ENCODE measurements around the gene FCAMR. TPM values are rescaled to one million over a fixed set of nuclear protein-coding genes. Genes with fewer than 3 reads are reported as not detected.
"Not testable (repeated sequence)": the region's sequence is repeated elsewhere in the genome, so short reads cannot be mapped to it uniquely, and the experiment has no call there.

FCAMR gene
- total RNA-seq, 1 donor from 2014 or later = not detected

DNA sequence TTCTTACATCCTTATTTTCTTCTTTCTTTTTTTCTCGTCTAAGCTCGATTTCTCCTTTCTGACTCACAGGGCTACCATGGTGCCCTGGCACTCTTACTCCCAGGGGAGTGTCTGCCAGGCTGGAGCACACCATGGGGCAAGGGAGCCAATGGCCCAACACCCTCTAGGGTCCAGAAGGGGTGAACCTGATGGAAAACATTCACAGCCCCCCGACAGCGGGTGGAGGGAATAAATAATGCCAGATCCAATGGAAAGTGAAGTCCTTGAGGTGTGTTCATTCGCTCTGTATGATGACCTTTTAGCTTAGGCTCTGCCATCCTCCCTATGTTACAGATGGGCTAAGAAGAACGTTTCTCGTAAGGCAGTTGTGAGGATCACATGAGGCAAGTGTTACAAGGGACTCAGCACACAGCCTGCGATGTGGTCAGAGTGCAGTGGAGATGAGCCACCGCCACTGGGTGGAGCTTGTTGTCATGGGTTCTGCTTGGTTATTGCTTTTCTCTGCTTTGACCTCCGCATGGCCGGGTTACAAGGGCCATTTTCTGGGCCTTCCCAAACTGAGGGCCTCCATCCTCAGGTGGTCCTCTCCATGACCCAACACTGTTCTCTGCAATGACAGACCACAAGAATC, 45.0 kb downstream of the FCAMR start:
- Mint-ChIP-seq H3K27me3 (ENCODE audit: unreplicated experiment) (no peaks in the 10 kb centered on the region), H3K36me3 (ENCODE audit: low read depth, unreplicated experiment) (no peaks in the 10 kb centered on the region), H3K27ac (ENCODE audit: unreplicated experiment) (no peak overlapping the region), H3K4me1 (ENCODE audit: unreplicated experiment) (peaks cover 10% of the 10 kb centered on the region), H3K4me3 (ENCODE audit: unreplicated experiment) (no peak overlapping the region), H3K9me3 (ENCODE audit: unreplicated experiment) (no peaks in the 10 kb centered on the region)
- TF ChIP-seq, protein P1, sequence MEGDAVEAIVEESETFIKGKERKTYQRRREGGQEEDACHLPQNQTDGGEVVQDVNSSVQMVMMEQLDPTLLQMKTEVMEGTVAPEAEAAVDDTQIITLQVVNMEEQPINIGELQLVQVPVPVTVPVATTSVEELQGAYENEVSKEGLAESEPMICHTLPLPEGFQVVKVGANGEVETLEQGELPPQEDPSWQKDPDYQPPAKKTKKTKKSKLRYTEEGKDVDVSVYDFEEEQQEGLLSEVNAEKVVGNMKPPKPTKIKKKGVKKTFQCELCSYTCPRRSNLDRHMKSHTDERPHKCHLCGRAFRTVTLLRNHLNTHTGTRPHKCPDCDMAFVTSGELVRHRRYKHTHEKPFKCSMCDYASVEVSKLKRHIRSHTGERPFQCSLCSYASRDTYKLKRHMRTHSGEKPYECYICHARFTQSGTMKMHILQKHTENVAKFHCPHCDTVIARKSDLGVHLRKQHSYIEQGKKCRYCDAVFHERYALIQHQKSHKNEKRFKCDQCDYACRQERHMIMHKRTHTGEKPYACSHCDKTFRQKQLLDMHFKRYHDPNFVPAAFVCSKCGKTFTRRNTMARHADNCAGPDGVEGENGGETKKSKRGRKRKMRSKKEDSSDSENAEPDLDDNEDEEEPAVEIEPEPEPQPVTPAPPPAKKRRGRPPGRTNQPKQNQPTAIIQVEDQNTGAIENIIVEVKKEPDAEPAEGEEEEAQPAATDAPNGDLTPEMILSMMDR (IDR thresholded peaks at IDR 0.05; ENCODE audit: unreplicated experiment) = no peak
- DNase-seq (ENCODE audit: low spot score) = no peak

- no peak overlapping the region for H3K4me3 Mint-ChIP-seq (ENCODE audit: unreplicated experiment)
- no peak for DNase-seq (ENCODE audit: low spot score)
- H3K4me1 Mint-ChIP-seq (ENCODE audit: unreplicated experiment) = peaks cover 10% of the 10 kb centered on the region
- TF ChIP-seq, protein P1 (IDR thresholded peaks at IDR 0.05; ENCODE audit: unreplicated experiment) = no peak
- H3K9me3 Mint-ChIP-seq (ENCODE audit: unreplicated experiment) = no peaks in the 10 kb centered on the region
- no peaks in the 10 kb centered on the region for H3K27me3 Mint-ChIP-seq (ENCODE audit: unreplicated experiment)
- no peak overlapping the region for H3K27ac Mint-ChIP-seq (ENCODE audit: unreplicated experiment)
- no peaks in the 10 kb centered on the region for H3K36me3 Mint-ChIP-seq (ENCODE audit: low read depth, unreplicated experiment)
Observed at GRCh38 chr1:206924592-206925105, 45.6 kb downstream of the FCAMR start.

DNA sequence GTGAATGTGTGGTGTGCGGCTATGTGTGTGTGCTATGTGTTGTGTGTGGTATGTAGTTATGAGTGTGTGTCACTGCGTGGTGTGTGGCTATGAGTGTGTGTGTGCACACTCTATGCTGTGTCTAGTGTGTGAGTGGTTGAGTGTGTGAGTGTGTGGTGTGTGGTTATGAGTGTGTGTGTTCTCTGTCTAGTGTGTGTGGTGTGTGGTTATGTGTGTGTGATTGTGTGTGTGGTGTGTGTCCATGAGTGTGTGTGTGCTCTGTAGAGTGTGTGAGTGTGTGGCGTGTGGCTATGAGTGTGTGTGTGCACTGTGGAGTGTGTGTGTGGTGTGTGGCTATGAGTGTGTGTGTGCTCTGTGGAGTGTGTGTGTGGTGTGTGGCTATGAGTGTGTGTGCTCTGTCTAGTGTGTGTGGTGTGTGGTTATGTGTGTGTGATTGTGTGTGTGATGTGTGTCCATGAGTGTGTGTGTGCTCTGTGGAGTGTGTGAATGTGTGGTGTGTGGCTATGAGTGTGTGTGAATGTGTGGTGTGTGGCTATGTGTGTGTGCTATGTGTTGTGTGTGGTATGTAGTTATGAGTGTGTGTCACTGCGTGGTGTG, 46.2 kb downstream of the FCAMR start:
- H3K4me3 Mint-ChIP-seq (ENCODE audit: unreplicated experiment); DNase-seq (ENCODE audit: low spot score): not testable (repeated sequence)

GRCh38 chr1:206923009-206923960, 47.0 kb downstream of the FCAMR start:
- peaks cover 10% of the 10 kb centered on the region for H3K4me1 Mint-ChIP-seq (ENCODE audit: unreplicated experiment)
- no peak overlapping the region for H3K4me3 Mint-ChIP-seq (ENCODE audit: unreplicated experiment)
- H3K27me3 Mint-ChIP-seq (ENCODE audit: unreplicated experiment) = no peaks in the 10 kb centered on the region
- H3K36me3 Mint-ChIP-seq (ENCODE audit: low read depth, unreplicated experiment) = no peaks in the 10 kb centered on the region
- no peak for DNase-seq (ENCODE audit: low spot score)
- H3K9me3 Mint-ChIP-seq (ENCODE audit: unreplicated experiment) = no peaks in the 10 kb centered on the region
- TF ChIP-seq, protein P1 (IDR thresholded peaks at IDR 0.05; ENCODE audit: unreplicated experiment) = no peak
- H3K27ac Mint-ChIP-seq (ENCODE audit: unreplicated experiment) = no peak overlapping the region

More for the DNA sequence above, 46.2 kb downstream of the FCAMR start:
- H3K36me3 Mint-ChIP-seq (ENCODE audit: low read depth, unreplicated experiment); H3K27ac Mint-ChIP-seq (ENCODE audit: unreplicated experiment); H3K27me3 Mint-ChIP-seq (ENCODE audit: unreplicated experiment); H3K9me3 Mint-ChIP-seq (ENCODE audit: unreplicated experiment); H3K4me1 Mint-ChIP-seq (ENCODE audit: unreplicated experiment): not testable (repeated sequence)

GRCh38 chr1:206922524-206922923, 47.7 kb downstream of the FCAMR start:
- no peaks in the 10 kb centered on the region for H3K9me3 Mint-ChIP-seq (ENCODE audit: unreplicated experiment)
- TF ChIP-seq, protein P1 (IDR thresholded peaks at IDR 0.05; ENCODE audit: unreplicated experiment) = no peak
- H3K36me3 Mint-ChIP-seq (ENCODE audit: low read depth, unreplicated experiment) = no peaks in the 10 kb centered on the region
- no peak overlapping the region for H3K4me3 Mint-ChIP-seq (ENCODE audit: unreplicated experiment)
- no peak overlapping the region for H3K27ac Mint-ChIP-seq (ENCODE audit: unreplicated experiment)
- H3K27me3 Mint-ChIP-seq (ENCODE audit: unreplicated experiment) = no peaks in the 10 kb centered on the region
- no peak for DNase-seq (ENCODE audit: low spot score)
- H3K4me1 Mint-ChIP-seq (ENCODE audit: unreplicated experiment) = peaks cover 10% of the 10 kb centered on the region
